Mesendoderm (in vitro differentiated cells): ENCODE results near the gene ARHGAP9.
A peak's percentile ranks its signal among the peaks of the same experiment; 100 is the strongest.

Experiments
- DNase-seq: peaks from one replicate; pipeline ENCODE4 v3.0.0; 2013
- H2AK5ac ChIP-seq: 2 replicates; pipeline ENCODE4 v1.6.1; 2013; ENCODE audit warnings: low read length, inconsistent platforms
- H2BK120ac ChIP-seq: 2 replicates; pipeline ENCODE4 v1.6.1; 2013; ENCODE audit warnings: low read depth, mild to moderate bottlenecking, low read length, moderate library complexity, mixed read lengths
- H2BK15ac ChIP-seq: replicated peaks from 2 replicates; pipeline ENCODE4 v1.6.1; 2013; ENCODE audit warnings: low read depth, mild to moderate bottlenecking, moderate library complexity
- H2BK5ac ChIP-seq: 2 replicates; pipeline ENCODE4 v1.6.1; 2013; ENCODE audit warnings: low read length, inconsistent platforms
- H3K18ac ChIP-seq: 2 replicates; pipeline ENCODE4 v1.6.1; 2013; ENCODE audit warnings: mild to moderate bottlenecking, low read length, mixed read lengths
- H3K23ac ChIP-seq: one replicate; pipeline ENCODE4 v1.6.1; 2013; ENCODE audit warnings: low read length
- H3K27ac ChIP-seq: 2 replicates; pipeline ENCODE4 v1.5.1; 2013; ENCODE audit warnings: low read depth, mild to moderate bottlenecking, inconsistent platforms, low read length, moderate library complexity
- H3K27me3 ChIP-seq: 2 replicates; pipeline ENCODE4 v1.6.1; 2013; ENCODE audit warnings: low read length, control low read depth, mild to moderate bottlenecking, inconsistent platforms; ENCODE audit not compliant: insufficient read depth, poor library complexity
- H3K36me3 ChIP-seq: 2 replicates; pipeline ENCODE4 v1.6.1; 2013; ENCODE audit warnings: low read length, inconsistent platforms; ENCODE audit not compliant: control insufficient read depth, insufficient read depth
- H3K4ac ChIP-seq: one replicate; pipeline ENCODE4 v1.6.1; 2013; ENCODE audit warnings: low read depth, mild to moderate bottlenecking, low read length, moderate library complexity
- H3K4me1 ChIP-seq: 2 replicates; pipeline ENCODE4 v1.6.1; 2013; ENCODE audit warnings: low read depth, low read length, inconsistent platforms; ENCODE audit not compliant: control insufficient read depth
- H3K4me2 ChIP-seq: 2 replicates; pipeline ENCODE4 v1.6.1; 2013; ENCODE audit warnings: low read length
- H3K4me3 ChIP-seq: 2 replicates; pipeline ENCODE4 v1.5.1; 2013; ENCODE audit warnings: mild to moderate bottlenecking, low read length
- H3K56ac ChIP-seq: one replicate; pipeline ENCODE4 v1.6.1; 2013; ENCODE audit warnings: low read length
- H3K79me1 ChIP-seq: 2 replicates; pipeline ENCODE4 v1.6.1; 2013; ENCODE audit warnings: low read length, inconsistent platforms
- H3K79me2 ChIP-seq: 2 replicates; pipeline ENCODE4 v1.6.1; 2013; ENCODE audit warnings: mild to moderate bottlenecking, low read length; ENCODE audit not compliant: control insufficient read depth, insufficient read depth
- H3K9ac ChIP-seq: 2 replicates; pipeline ENCODE4 v1.6.1; 2013; ENCODE audit warnings: low read length, inconsistent platforms
- H4K5ac ChIP-seq: one replicate; pipeline ENCODE4 v1.6.1; 2013; ENCODE audit warnings: low read length
- H4K8ac ChIP-seq: one replicate; pipeline ENCODE4 v1.6.1; 2013; ENCODE audit warnings: low read depth, mild to moderate bottlenecking, control low read depth, low read length, moderate library complexity
- WGBS: extraction: QIAGEN DNeasy Blood & Tissue Kit; methylation state at CpG from one replicate; pipeline ENCODE4 v1.1.7; 2013; ENCODE audit warnings: low lambda C conversion rate, missing lambda C conversion rate; ENCODE audit not compliant: insufficient coverage; ENCODE audit errors: extremely low coverage; 5-methylcytosine and 5-hydroxymethylcytosine counted together

The ARHGAP9 gene

GRCh38 chr12:57525615-57526383, 46.1 kb upstream of the ARHGAP9 start:
- Histone ChIP-seq H3K27me3 (no peaks in the 10 kb centered on the region), H3K4me2 (no peak overlapping the region), H3K4me1 (peaks cover 7% of the 10 kb centered on the region), H3K79me1 (peaks cover 5% of the 10 kb centered on the region), H3K4me3 (no peak overlapping the region), H4K8ac (no peak overlapping the region), H2BK5ac (no peak overlapping the region), H3K79me2 (no peaks in the 10 kb centered on the region), H2BK120ac (no peak overlapping the region), H3K4ac (no peak overlapping the region), H3K36me3 (peaks cover 3% of the 10 kb centered on the region), H3K9ac (no peak overlapping the region), H4K5ac (no peak overlapping the region), H3K23ac (no peak overlapping the region), H2AK5ac (no peak overlapping the region), H3K56ac (no peak overlapping the region), H2BK15ac (no peak overlapping the region), H3K18ac (no peak overlapping the region), H3K27ac (no peak overlapping the region)
- WGBS, result no CpG with 5 or more reads among the region's 16 CpGs
- no peak for DNase-seq

DNA sequence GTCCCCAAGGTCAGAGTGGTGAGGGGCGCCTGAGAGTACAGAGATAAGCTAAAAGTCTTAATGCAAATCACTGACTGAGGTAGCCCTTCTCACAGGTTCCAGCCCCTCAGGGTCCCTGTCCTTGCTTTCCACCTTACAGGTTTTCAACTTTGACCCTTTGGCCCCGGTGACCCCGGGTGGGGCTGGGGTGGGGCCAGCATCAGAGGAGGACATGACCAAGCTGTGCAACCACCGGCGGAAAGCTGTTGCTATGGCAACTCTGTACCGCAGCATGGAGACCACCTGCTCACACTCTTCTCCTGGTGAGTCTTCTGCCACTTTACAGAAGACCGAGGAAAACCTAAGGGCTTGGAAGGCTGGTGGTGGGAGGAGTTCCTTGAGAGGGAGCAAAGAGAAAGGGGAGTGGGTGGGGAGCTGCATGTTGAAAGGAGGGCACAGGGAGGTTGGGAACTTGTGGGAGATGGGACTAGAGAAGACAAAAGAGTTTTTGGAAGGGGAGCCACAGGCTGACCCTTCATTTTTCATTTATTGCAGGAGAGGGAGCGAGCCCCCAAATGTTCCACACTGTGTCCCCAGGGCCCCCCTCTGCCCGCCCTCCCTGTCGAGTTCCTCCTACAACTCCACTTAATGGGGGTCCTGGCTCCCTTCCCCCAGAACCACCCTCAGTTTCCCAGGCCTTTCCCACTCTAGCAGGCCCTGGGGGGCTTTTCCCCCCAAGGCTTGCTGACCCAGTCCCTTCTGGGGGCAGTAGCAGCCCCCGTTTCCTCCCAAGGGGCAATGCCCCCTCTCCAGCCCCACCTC, 45.3 kb upstream of the ARHGAP9 start:
- H4K8ac ChIP-seq, result no peak overlapping the region
- H3K23ac ChIP-seq, result no peak overlapping the region
- H3K79me2 ChIP-seq, result no peaks in the 10 kb centered on the region
- no peak overlapping the region for H2BK15ac ChIP-seq
- H3K27me3 ChIP-seq, result no peaks in the 10 kb centered on the region
- no peaks in the 10 kb centered on the region for H3K36me3 ChIP-seq
- no peak overlapping the region for H2AK5ac ChIP-seq
- peaks cover 7% of the 10 kb centered on the region for H3K4me1 ChIP-seq
- no CpG with 5 or more reads among the region's 11 CpGs for WGBS
- no peak overlapping the region for H3K4ac ChIP-seq
- no peak overlapping the region for H3K27ac ChIP-seq
- no peak overlapping the region for H3K56ac ChIP-seq
- no peak overlapping the region for H3K4me3 ChIP-seq
- H3K9ac ChIP-seq, result no peak overlapping the region
- H3K4me2 ChIP-seq, result no peak overlapping the region
- no peak for DNase-seq
- H2BK5ac ChIP-seq, result no peak overlapping the region
- no peak overlapping the region for H3K18ac ChIP-seq
- H4K5ac ChIP-seq, result no peak overlapping the region
- peaks cover 5% of the 10 kb centered on the region for H3K79me1 ChIP-seq
- no peak overlapping the region for H2BK120ac ChIP-seq

GRCh38 chr12:57523706-57524614, 44.3 kb upstream of the ARHGAP9 start:
- Histone ChIP-seq H3K4me1 (peaks cover 7% of the 10 kb centered on the region), H2BK15ac (no peak overlapping the region), H4K5ac (no peak overlapping the region), H2AK5ac (no peak overlapping the region), H3K27ac (peak overlapping the region; percentile 53), H3K4ac (no peak overlapping the region), H3K79me2 (no peaks in the 10 kb centered on the region), H3K18ac (no peak overlapping the region), H2BK5ac (no peak overlapping the region), H3K56ac (peak overlapping the region; percentile 94), H3K36me3 (no peaks in the 10 kb centered on the region), H3K79me1 (peaks cover 5% of the 10 kb centered on the region), H3K4me3 (peak overlapping the region; percentile 45), H3K27me3 (no peaks in the 10 kb centered on the region), H4K8ac (no peak overlapping the region), H3K9ac (peak overlapping the region; percentile 75), H3K23ac (no peak overlapping the region), H3K4me2 (peak overlapping the region; percentile 68), H2BK120ac (no peak overlapping the region)
- DNase-seq, result no peak
- no CpG with 5 or more reads among the region's 14 CpGs for WGBS

GRCh38 chr12:57522887-57523705, 43.4 kb upstream of the ARHGAP9 start:
- Histone ChIP-seq H2BK15ac (no peak overlapping the region), H4K8ac (no peak overlapping the region), H3K18ac (peak overlapping the region; percentile 56), H2AK5ac (no peak overlapping the region), H3K27ac (peak overlapping the region; percentile 86), H3K27me3 (no peaks in the 10 kb centered on the region), H3K79me2 (peaks cover 4% of the 10 kb centered on the region), H3K56ac (peak overlapping the region; percentile 94), H3K9ac (peak overlapping the region; percentile 76), H3K4me2 (peak overlapping the region; percentile 68), H3K23ac (peak overlapping the region; percentile 76), H3K4me1 (peaks cover 9% of the 10 kb centered on the region), H2BK120ac (no peak overlapping the region), H3K79me1 (peaks cover 5% of the 10 kb centered on the region), H3K4ac (peak overlapping the region; percentile 38), H3K36me3 (peaks cover 3% of the 10 kb centered on the region), H3K4me3 (peak overlapping the region; percentile 45), H2BK5ac (no peak overlapping the region), H4K5ac (no peak overlapping the region)
- WGBS, result no CpG with 5 or more reads among the region's 38 CpGs
- DNase-seq, result peak; percentile 82
